T1000 (cell line): ENCODE measurements around the gene PALM2AKAP2.

Experiments used
- DNase-seq: peaks from one replicate; lab custom pipeline; 2025; ENCODE audit warnings: mixed read lengths; lab: John Stamatoyannopoulos, UW

PALM2AKAP2 gene

DNA sequence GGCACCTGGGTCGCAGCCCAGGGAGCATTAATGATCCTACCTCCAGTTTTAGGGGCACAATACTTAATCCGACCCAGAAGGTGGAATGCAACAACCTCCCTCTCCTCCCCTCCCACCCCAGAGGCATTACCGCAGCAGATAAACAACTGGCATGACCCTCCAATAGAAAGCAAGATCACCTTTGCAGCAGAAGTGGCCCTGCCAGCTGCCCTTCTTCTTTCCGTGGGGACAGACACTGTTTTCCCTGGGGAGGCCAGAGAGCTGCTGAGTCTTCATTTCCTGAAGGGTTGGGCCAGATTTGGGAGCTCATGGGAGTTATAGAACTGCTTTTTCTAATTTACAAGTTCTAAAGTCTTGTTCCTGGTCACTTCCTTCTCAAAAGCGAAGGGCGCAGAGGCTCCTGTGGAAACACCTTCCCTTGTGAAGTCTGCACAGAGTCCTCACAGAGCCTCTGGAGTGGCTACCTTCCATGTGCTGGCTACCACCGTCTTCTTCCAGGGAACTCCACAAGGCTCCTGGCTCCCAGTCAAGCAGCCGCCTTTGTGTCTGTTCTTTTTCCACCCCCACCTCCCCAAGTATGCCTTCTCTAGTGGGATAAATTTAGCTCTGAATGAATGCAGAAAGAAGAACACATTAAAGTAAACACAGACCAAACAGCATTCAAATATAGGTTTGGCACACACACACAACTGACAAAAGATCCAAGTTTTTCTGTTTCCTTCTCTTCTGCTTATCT, 8.0 kb upstream of the PALM2AKAP2 start:
- DNase-seq, result no peak

- DNase-seq, result no peak
Observed at GRCh38 chr9:109775516-109775915, 4.5 kb upstream of the PALM2AKAP2 start.

- no peak for DNase-seq
Observed at GRCh38 chr9:109776391-109776790, 3.6 kb upstream of the PALM2AKAP2 start.

- no peak for DNase-seq
Observed at GRCh38 chr9:109780453-109781033, 545 bp downstream of the PALM2AKAP2 start.

GRCh38 chr9:109781086-109781485, 1.1 kb downstream of the PALM2AKAP2 start:
- no peak for DNase-seq

DNA sequence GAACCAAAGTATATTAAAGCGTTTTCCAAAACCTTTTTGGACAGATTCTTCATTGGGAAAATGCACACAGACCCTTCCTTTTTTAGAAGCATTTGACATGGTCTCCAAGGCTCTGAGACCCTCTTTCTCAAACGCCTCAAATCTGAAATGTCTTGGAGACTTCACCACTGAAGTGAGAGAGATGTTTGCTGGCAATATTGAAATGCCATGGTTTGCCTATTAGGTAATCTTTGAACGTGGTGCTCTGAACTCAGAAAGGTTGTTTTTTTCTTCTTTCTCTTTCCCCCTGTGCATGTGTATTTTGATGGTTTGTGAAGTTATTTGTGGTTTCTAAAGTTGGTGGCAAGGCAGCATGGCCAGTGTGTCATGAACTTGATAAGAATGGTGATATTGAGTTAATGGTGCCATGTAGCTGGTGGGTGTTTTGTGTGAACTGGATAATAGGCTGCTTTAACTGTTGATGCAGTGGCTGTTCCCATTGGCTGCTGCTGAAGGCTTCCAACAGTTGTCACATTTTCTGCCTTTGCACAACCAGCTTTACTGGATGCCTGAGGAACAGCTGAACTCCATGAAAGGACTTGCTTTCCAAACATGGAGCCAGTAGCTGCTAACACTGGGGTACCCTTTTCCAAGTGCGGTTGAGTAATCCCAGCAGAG, 1.7 kb downstream of the PALM2AKAP2 start:
- DNase-seq, result no peak

GRCh38 chr9:109787735-109788134, 7.7 kb downstream of the PALM2AKAP2 start:
- no peak for DNase-seq

- no peak for DNase-seq
Observed at GRCh38 chr9:109789556-109789955, 9.6 kb downstream of the PALM2AKAP2 start.

DNA sequence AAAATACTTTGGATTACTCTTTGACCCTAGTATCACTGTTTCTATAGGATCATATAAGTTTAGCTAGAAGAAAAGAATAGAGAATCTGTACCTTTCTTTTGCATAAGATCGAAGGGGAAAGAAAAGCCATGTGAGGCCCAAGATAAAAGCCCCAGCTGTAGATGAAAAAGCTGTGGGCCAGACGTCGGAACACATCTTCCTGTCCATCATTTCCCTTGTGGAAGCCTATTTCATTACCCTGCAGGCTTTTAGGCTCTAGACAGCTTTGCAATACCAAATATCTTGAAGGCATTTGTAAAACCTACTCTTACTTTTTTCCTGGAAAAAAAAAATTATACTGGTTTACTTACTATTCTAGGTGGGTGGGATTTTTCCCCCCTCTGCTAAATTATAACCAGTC, 10.0 kb downstream of the PALM2AKAP2 start:
- DNase-seq, result no peak

DNA sequence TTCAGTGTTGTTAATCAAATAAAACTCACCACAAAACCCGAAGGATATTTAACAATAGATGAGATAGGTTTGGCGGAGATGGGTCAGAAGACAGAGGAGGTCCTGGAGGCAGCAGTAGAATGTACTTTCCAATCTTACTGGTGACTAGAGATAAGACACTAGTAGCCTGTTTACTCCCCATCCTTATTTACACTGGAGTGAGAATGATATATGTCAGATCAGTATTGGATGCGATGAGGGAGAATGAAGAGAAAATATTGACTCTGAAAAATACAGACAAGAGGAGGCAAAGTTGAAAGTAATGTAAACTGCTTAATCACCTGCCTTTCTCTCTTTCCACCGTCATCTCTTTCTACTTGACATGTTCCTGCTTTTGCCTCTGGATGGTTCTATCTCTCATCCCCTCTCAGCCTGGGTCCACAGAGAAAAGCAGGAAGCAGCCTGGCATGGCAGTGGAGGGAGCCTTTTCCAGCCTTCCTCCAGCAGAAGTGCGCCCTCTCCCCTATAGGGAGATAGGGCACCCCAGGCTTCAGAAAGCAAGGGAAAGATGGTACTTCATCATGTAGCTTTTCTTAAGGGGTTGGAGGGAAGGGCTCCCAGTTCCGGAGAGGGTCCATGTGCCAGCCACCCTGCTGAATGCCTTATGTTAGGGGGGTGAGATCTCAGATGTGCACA, 11.1 kb downstream of the PALM2AKAP2 start:
- DNase-seq, result no peak

DNA sequence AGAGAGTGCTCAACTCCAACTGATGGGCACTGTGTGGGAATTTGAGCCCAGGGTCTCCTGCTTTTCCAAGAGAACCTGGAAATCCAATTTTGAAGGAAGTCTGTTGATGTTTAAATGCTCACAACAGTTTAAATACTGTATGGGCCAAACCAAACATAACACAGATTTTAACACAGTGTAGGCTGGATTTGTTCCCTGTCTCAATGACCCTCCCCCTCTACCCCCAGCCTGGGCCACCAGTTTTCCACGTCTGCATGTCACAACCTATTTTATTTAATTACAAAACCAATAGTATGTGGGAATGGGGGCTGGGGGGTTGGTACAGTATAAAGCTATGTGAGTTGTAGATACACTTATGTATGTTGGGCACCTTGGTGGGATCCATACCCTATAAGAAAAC, 11.7 kb downstream of the PALM2AKAP2 start:
- DNase-seq, result no peak

- peak; percentile 48 for DNase-seq
Observed at GRCh38 chr9:109792951-109793546, 13.1 kb downstream of the PALM2AKAP2 start.

- DNase-seq, result no peak
Observed at GRCh38 chr9:109793921-109794320, 13.9 kb downstream of the PALM2AKAP2 start.

DNA sequence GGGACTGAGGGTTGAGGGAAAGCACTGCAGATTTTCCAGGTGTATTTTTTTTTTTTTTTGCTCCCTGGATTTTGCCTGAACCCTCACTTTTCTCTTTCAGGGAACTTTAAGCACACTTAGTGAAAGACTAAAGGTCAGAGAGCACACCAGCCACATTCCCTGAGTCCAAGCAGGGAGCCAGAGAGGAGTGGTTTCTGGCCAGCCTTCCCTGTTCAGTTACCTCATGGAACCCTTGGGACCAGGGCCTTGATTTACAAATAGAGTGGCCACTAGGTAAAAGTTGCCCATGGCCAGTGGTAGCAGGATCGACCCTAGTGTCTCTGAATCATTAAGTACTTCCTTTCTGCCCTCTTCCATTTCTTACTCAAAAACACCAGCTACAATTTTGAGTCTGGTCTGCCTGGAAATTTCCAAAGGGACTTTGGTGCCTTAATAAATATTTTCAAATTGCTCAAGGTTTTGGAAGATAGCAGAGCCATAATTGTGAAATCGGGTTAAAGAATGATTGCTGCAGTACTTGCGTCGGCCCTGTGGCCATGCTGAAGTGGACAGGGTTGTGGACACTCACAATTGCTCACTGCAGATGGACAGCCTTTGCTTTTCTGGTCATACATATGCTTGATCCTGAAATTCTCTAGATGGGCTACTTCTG, 14.5 kb downstream of the PALM2AKAP2 start:
- DNase-seq, result no peak

GRCh38 chr9:109795613-109796012, 15.6 kb downstream of the PALM2AKAP2 start:
- no peak for DNase-seq

- no peak for DNase-seq
Observed at GRCh38 chr9:109796078-109796477, 16.1 kb downstream of the PALM2AKAP2 start.

GRCh38 chr9:109797006-109797405, 17.0 kb downstream of the PALM2AKAP2 start:
- no peak for DNase-seq

DNA sequence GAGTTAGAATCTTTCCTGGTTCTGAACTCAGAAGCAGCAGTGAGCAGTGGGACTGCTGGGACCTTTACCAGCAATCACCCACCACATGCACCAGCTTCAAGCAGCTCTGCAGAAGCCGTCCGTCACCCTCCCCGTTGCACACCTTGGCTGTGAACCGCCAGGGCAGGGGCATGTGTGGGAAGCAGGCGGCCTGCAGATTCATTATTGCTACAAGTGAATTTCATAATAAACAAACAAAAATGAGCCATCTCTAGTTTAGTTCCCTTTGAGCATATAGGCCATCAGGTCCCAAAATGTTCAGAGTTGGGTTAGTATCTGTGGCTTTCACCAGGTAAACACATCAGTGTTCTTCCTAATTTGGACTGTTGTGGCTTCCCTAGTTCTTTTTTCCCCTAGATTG, 17.5 kb downstream of the PALM2AKAP2 start:
- DNase-seq, result no peak

GRCh38 chr9:109799141-109799540, 19.1 kb downstream of the PALM2AKAP2 start:
- DNase-seq, result no peak

DNA sequence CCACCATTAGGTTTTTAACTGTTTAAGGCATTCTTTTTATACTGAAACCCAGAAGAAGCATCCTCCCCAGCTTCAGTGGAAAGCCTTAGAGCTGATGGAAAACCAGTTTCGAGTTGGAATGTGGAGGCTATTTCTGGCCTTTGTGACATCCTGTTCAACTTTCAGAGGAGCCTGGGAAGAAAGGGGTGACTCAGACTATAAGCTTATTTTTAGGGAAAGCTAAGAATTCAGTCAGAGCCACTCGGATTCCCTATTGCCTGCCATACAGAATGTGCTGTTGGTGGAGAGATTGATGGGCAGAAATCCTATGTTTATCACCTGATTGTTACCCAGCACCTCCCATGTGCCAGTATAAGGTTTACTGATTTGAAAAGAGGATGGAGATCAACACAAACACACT, 19.8 kb downstream of the PALM2AKAP2 start:
- no peak for DNase-seq

- no peak for DNase-seq
Observed at GRCh38 chr9:109801484-109801883, 21.5 kb downstream of the PALM2AKAP2 start.

GRCh38 chr9:109802491-109802890, 22.5 kb downstream of the PALM2AKAP2 start:
- DNase-seq, result no peak
